T-helper 1 cell treated with Interleukin-12 subunit alpha and Interleukin-12 subunit beta and Interleukin-4 antibody, amounts not matched to agents 30 μg/mL and 1 μg/mL, for 36 hours (primary cell): ENCODE data around the gene TRAPPC10.
"Not testable (repeated sequence)": the region's sequence is repeated elsewhere in the genome, so short reads cannot be mapped to it uniquely, and the experiment has no call there.

Source experiments
- H3K27ac Mint-ChIP-seq: one replicate; pipeline ENCODE4 v1.8.0; 2021; ENCODE audit warnings: mild to moderate bottlenecking, mixed read lengths
- H3K27me3 Mint-ChIP-seq: one replicate; pipeline ENCODE4 v1.8.0; 2021; ENCODE audit warnings: low read depth, mixed read lengths
- H3K36me3 Mint-ChIP-seq: one replicate; pipeline ENCODE4 v1.8.0; 2021; ENCODE audit warnings: low read depth, mixed read lengths
- H3K4me1 Mint-ChIP-seq: one replicate; pipeline ENCODE4 v1.8.0; 2021; ENCODE audit warnings: low read depth, mixed read lengths
- H3K4me3 Mint-ChIP-seq: one replicate; pipeline ENCODE4 v1.8.0; 2021; ENCODE audit warnings: mild to moderate bottlenecking, moderate library complexity, mixed read lengths
- H3K9me3 Mint-ChIP-seq: one replicate; pipeline ENCODE4 v1.8.0; 2021; ENCODE audit warnings: mixed read lengths

TRAPPC10 gene

GRCh38 chr21:44153214-44153888, 141.2 kb downstream of the TRAPPC10 start:
- not testable (repeated sequence) for H3K4me1 Mint-ChIP-seq, H3K36me3 Mint-ChIP-seq, H3K27me3 Mint-ChIP-seq, H3K9me3 Mint-ChIP-seq, H3K4me3 Mint-ChIP-seq, H3K27ac Mint-ChIP-seq

GRCh38 chr21:44153889-44154228, 141.8 kb downstream of the TRAPPC10 start:
- not testable (repeated sequence) for H3K36me3 Mint-ChIP-seq, H3K4me3 Mint-ChIP-seq, H3K27me3 Mint-ChIP-seq, H3K4me1 Mint-ChIP-seq, H3K9me3 Mint-ChIP-seq, H3K27ac Mint-ChIP-seq

- H3K27me3 Mint-ChIP-seq, H3K27ac Mint-ChIP-seq, H3K4me3 Mint-ChIP-seq, H3K4me1 Mint-ChIP-seq, H3K36me3 Mint-ChIP-seq, H3K9me3 Mint-ChIP-seq: not testable (repeated sequence)
Measured at GRCh38 chr21:44154816-44155230, 142.7 kb downstream of the TRAPPC10 start.

GRCh38 chr21:44155231-44155993, 143.3 kb downstream of the TRAPPC10 start:
- H3K36me3 Mint-ChIP-seq, H3K9me3 Mint-ChIP-seq, H3K4me1 Mint-ChIP-seq, H3K4me3 Mint-ChIP-seq, H3K27ac Mint-ChIP-seq, H3K27me3 Mint-ChIP-seq: not testable (repeated sequence)

- not testable (repeated sequence) for H3K27me3 Mint-ChIP-seq
Measured at GRCh38 chr21:44155994-44156380, 143.9 kb downstream of the TRAPPC10 start.

More at GRCh38 chr21:44155994-44156380, 143.9 kb downstream of the TRAPPC10 start:
- H3K27ac Mint-ChIP-seq, H3K4me3 Mint-ChIP-seq, H3K36me3 Mint-ChIP-seq, H3K9me3 Mint-ChIP-seq, H3K4me1 Mint-ChIP-seq: not testable (repeated sequence)
